Spleen (tissue), 11 donors: ENCODE results near the gene KEAP1. TPM values are rescaled to one million over a fixed set of nuclear protein-coding genes. Genes with fewer than 3 reads are reported as not detected.

Experiments used
- DNase-seq: peaks from one replicate; pipeline ENCODE4 v3.0.0-alpha.2; 2020
- H3K27ac ChIP-seq, 8 donors: fragments of 200-600 bp; sonication (generic) in 7 of 8; 1 replicate in 4 of 8; 2 replicates in 4 of 8; pipeline versions ENCODE4 v1.5.0 to v1.8.0; 2016 to 2021; ENCODE audit warnings: inconsistent platforms in 4 of 8, mild to moderate bottlenecking in 4 of 8, moderate library complexity in 1 of 8
- H3K27me3 ChIP-seq, 7 donors: fragments of 200-600 bp; sonication (generic) in 6 of 7; replicated peaks in 1 of 7; 1 replicate in 4 of 7; 2 replicates in 3 of 7; pipeline versions ENCODE4 v1.5.0 to v1.8.0; 2016 to 2021; ENCODE audit warnings: inconsistent platforms in 3 of 7, mild to moderate bottlenecking in 1 of 7
- H3K36me3 ChIP-seq, 6 donors: fragments of 200-600 bp; sonication (generic) in 5 of 6; 1 replicate in 4 of 6; 2 replicates in 2 of 6; pipeline versions ENCODE4 v1.5.0 to v1.8.0; 2016 to 2021; ENCODE audit warnings: inconsistent platforms in 2 of 6
- H3K4me1 ChIP-seq, 6 donors: fragments of 200-600 bp; sonication (generic) in 5 of 6; 1 replicate in 3 of 6; 2 replicates in 3 of 6; pipeline versions ENCODE4 v1.5.0 to v1.8.0; 2016 to 2021; ENCODE audit warnings: inconsistent platforms in 3 of 6
- H3K4me3 ChIP-seq, 8 donors: fragments of 200-600 bp; sonication (generic) in 7 of 8; 1 replicate in 4 of 8; 2 replicates in 4 of 8; pipeline versions ENCODE4 v1.5.0 to v1.8.0; 2016 to 2021; ENCODE audit warnings: inconsistent platforms in 4 of 8, mild to moderate bottlenecking in 4 of 8, moderate library complexity in 2 of 8
- H3K9me3 ChIP-seq, 8 donors: fragments of 200-600 bp; sonication (generic) in 7 of 8; 1 replicate in 4 of 8; 2 replicates in 4 of 8; pipeline versions ENCODE4 v1.5.0 to v1.8.0; 2016 to 2021; ENCODE audit warnings: inconsistent platforms in 4 of 8
- CTCF ChIP-seq, 11 experiments: fragments of 200-600 bp in 7 of 11; fragments of 450-650 bp in 4 of 11; sonication (generic) in 4 of 11; IDR thresholded peaks in 8 of 11; conservative IDR thresholded peaks in 3 of 11; 1 replicate in 7 of 11; 2 replicates in 4 of 11; pipeline versions ENCODE4 v1.4.0 to v1.8.0; 2016 to 2021; ENCODE audit warnings: antibody characterized with exemption in 11 of 11, inconsistent platforms in 4 of 11, mild to moderate bottlenecking in 1 of 11
- POLR2A ChIP-seq, 3 donors: fragments of 450-650 bp; IDR thresholded peaks; one replicate each; pipeline ENCODE4 v1.5.1; 2017; ENCODE audit warnings: antibody characterized with exemption in 3 of 3, mild to moderate bottlenecking in 1 of 3
- POLR2AphosphoS5 ChIP-seq, 3 donors: sonication (generic); formaldehyde crosslinking; IDR thresholded peaks; one replicate each; pipeline ENCODE4 v1.5.1; 2017; ENCODE audit warnings: antibody characterized with exemption in 3 of 3
- WGBS, 5 donors: extraction: QIAGEN DNeasy Blood & Tissue Kit in 3 of 5; methylation state at CpG; one replicate each; pipeline versions ENCODE4 v1.1.5 to v1.1.7; 2013 to 2018; 5-methylcytosine and 5-hydroxymethylcytosine counted together
- intact Hi-C: fragments of 100-400 bp; cut with DNase I; formaldehyde crosslinking; loops from one replicate; pipeline ENCODE4 v1.15.0; 2023; ENCODE audit warnings: low total_unique reads
- polyA plus RNA-seq, 3 donors: library from polyadenylated mRNA; stranded (reverse); fragments of 200-250 nt; gene quantifications; one replicate each; pipeline ENCODE4 v1.2.1, GENCODE V29; 2013
- total RNA-seq, 7 donors: library from RNA; depleted of rRNA in 3 of 7; stranded (reverse); fragments of >200 nt in 3 of 7; fragmentation: NEBNext Ultra II Directional in 4 of 7; extraction: Animal tissue kit (Norgen Biotek cat#: 25700) in 4 of 7; gene quantifications; one replicate each; pipeline versions ENCODE4 v1.1.0 to v1.2.1, GENCODE V29; 2016 to 2021
- donor health status: healthy with polysubstance abuse.
- donor health status: DM: no; HTN: no; CAD: no; lungs with moderate emphysema.
- donor health status: DM: no; HTN: no; CAD: no.
- donor health status: Bipolar disorder and iron deficiency.
- donor health status: healthy.
- donor health status: DM: no; HTN: no; CAD: no.
- donor health status: DM: yes; HTN: yes; CAD: no.

KEAP1 gene
- total and polyA plus RNA-seq, 10 donors, result 33.3 to 59.5 (median 44.2) TPM

DNA sequence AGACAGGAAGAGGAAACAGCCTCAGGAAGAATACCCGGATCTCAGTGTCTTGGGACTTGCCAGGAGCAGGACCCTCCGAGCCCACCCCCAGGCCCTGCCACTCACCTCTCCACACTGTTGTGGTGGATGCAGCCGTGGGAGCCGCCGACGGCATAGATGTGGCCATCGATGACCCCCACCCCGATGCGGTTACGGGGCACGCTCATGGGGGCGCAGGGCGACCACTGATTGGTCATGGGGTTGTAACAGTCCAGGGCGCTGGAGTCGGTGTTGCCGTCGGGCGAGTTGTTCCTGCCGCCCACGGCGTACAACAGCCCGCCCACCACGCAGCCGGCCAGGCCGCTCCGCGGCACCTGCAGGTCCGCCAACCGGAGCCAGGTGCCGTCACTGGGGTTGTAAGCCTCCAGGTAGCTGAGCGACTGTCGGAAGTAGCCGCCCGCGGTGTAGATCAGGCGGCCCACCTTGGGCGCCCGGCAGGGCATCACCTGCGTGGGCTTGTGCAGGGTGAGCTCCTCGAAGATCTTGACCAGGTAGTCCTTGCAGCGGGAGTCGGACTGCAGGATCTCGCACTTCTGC lies 11.6 kb downstream of the KEAP1 start:
- no peaks in the 10 kb centered on the region for H3K27me3 ChIP-seq
- 83 to 98% (median 96%) methylated on average over 2 to 43 of the region's 43 CpGs for WGBS, 5 donors
- no peak overlapping the region for H3K4me3 ChIP-seq
- no peaks in the 10 kb centered on the region for H3K9me3 ChIP-seq
- intact Hi-C loops, result no loop called here
- TF ChIP-seq CTCF (IDR thresholded peaks at IDR 0.05 in 8 of 11, conservative IDR thresholded peaks at IDR 0.05 in 3 of 11), result peak in 1 of 11 experiments; percentile 3
- no peak for TF ChIP-seq POLR2A (IDR thresholded peaks at IDR 0.05)
- peak in 1 of 3 donors; percentile 51 for TF ChIP-seq POLR2AphosphoS5 (IDR thresholded peaks at IDR 0.05)
- peaks cover 0 to 43% (median 4%) of the 10 kb centered on the region in 6 donors for H3K4me1 ChIP-seq
- peaks cover 0 to 100% (median 75%) of the 10 kb centered on the region in 6 donors for H3K36me3 ChIP-seq
- no peak overlapping the region for H3K27ac ChIP-seq
- no peak for DNase-seq

GRCh38 chr19:10486551-10486950 lies 16.6 kb downstream of the KEAP1 start:
- TF ChIP-seq POLR2AphosphoS5 (IDR thresholded peaks at IDR 0.05) (no peak), POLR2A (IDR thresholded peaks at IDR 0.05) (no peak), CTCF (IDR thresholded peaks at IDR 0.05 in 8 of 11, conservative IDR thresholded peaks at IDR 0.05 in 3 of 11) (no peak)
- H3K36me3 ChIP-seq, result peaks cover 0 to 77% (median 66%) of the 10 kb centered on the region in 6 donors

GRCh38 chr19:10478903-10479384 lies 24.2 kb downstream of the KEAP1 start:
- Histone ChIP-seq H3K36me3 (peaks cover 0 to 1% (median 0%) of the 10 kb centered on the region in 6 donors), H3K4me3 (peak overlapping the region; percentile 17 to 57 (median 28)), H3K27me3 (no peaks in the 10 kb centered on the region), H3K4me1 (peaks cover 0 to 27% (median 18%) of the 10 kb centered on the region in 6 donors), H3K9me3 (no peaks in the 10 kb centered on the region), H3K27ac (peak overlapping the region in 4 of 8 donors; percentile 2 to 47 (median 24))
- peak; percentile 89 for DNase-seq
- WGBS, 5 donors, result 3 to 13% (median 5%) methylated on average over 34 to 36 of the region's 36 CpGs
- TF ChIP-seq CTCF (IDR thresholded peaks at IDR 0.05 in 8 of 11, conservative IDR thresholded peaks at IDR 0.05 in 3 of 11) (peak in 8 of 11 experiments; percentile 25 to 90 (median 86)), POLR2A (IDR thresholded peaks at IDR 0.05) (no peak), POLR2AphosphoS5 (IDR thresholded peaks at IDR 0.05) (peak; percentile 31 to 74 (median 72))
- intact Hi-C loops, result no loop called here

More at GRCh38 chr19:10486551-10486950, 16.6 kb downstream of the KEAP1 start:
- intact Hi-C loops, result no loop called here
- Histone ChIP-seq H3K9me3 (no peaks in the 10 kb centered on the region), H3K27me3 (no peaks in the 10 kb centered on the region), H3K4me3 (no peak overlapping the region), H3K27ac (no peak overlapping the region), H3K4me1 (peaks cover 0 to 31% (median 4%) of the 10 kb centered on the region in 6 donors)
- DNase-seq, result no peak
- 91 to 97% (median 94%) methylated on average over 12 to 13 of the region's 13 CpGs for WGBS, 5 donors

- peak overlapping the region in 4 of 8 donors; percentile 32 to 57 (median 40) for H3K4me3 ChIP-seq
- no peak for DNase-seq
- H3K27me3 ChIP-seq, result no peaks in the 10 kb centered on the region
- H3K4me1 ChIP-seq, result peaks cover 0 to 26% (median 17%) of the 10 kb centered on the region in 6 donors
- H3K27ac ChIP-seq, result no peak overlapping the region
- no peaks in the 10 kb centered on the region for H3K36me3 ChIP-seq
- H3K9me3 ChIP-seq, result no peaks in the 10 kb centered on the region
- TF ChIP-seq POLR2AphosphoS5 (IDR thresholded peaks at IDR 0.05) (no peak), CTCF (IDR thresholded peaks at IDR 0.05 in 8 of 11, conservative IDR thresholded peaks at IDR 0.05 in 3 of 11) (no peak), POLR2A (IDR thresholded peaks at IDR 0.05) (no peak)
- WGBS, 5 donors, result 37 to 42% (median 41%) methylated on average over 5 of the region's 5 CpGs
- intact Hi-C loops, result no loop called here
Measured at GRCh38 chr19:10478476-10478875, 24.7 kb downstream of the KEAP1 start.
